Thyroid gland (tissue), 4 donors: ENCODE results near the gene CAGE1.

Source experiments
- CTCF ChIP-seq, 6 experiments: fragments of 200-600 bp in 3 of 6; fragments of 450-650 bp in 3 of 6; sonication (generic) in 3 of 6; IDR thresholded peaks; one replicate each; pipeline ENCODE4 v1.5.1; 2016 to 2019; ENCODE audit warnings: antibody characterized with exemption in 6 of 6, mild to moderate bottlenecking in 2 of 6, inconsistent platforms in 1 of 6, moderate library complexity in 1 of 6
- POLR2A ChIP-seq, 2 donors: fragments of 450-650 bp; IDR thresholded peaks; one replicate each; pipeline ENCODE4 v1.6.1; 2017; ENCODE audit warnings: antibody characterized with exemption in 2 of 2, mild to moderate bottlenecking in 2 of 2, moderate library complexity in 1 of 2

GRCh38 chr6:7332090-7332745 is 57.3 kb downstream of the CAGE1 start:
- no peak for TF ChIP-seq CTCF (IDR thresholded peaks at IDR 0.05)
- TF ChIP-seq POLR2A (IDR thresholded peaks at IDR 0.05) = no peak
